H9 (cell line): Measurements from ENCODE around the gene PEAK3. TPM values are rescaled to one million over a fixed set of nuclear protein-coding genes. Genes with fewer than 3 reads are reported as not detected.

Experiments used
- DNase-seq: peaks from one replicate; pipeline ENCODE4 v3.0.0-alpha.2; 2017
- H2AFZ ChIP-seq: one replicate; pipeline ENCODE4 v1.6.1; 2013; ENCODE audit warnings: mild to moderate bottlenecking, low read length, control low read depth, moderate library complexity
- H2AK5ac ChIP-seq: 2 replicates; pipeline ENCODE4 v1.6.1; 2013; ENCODE audit warnings: low read length, control low read depth, mixed read lengths; ENCODE audit not compliant: insufficient read length
- H2BK120ac ChIP-seq: one replicate; pipeline ENCODE4 v1.6.1; 2013; ENCODE audit warnings: low read depth, mild to moderate bottlenecking, low read length, control low read depth, inconsistent platforms; ENCODE audit not compliant: poor library complexity, severe bottlenecking
- H2BK12ac ChIP-seq: 2 replicates; pipeline ENCODE4 v1.6.1; 2013; ENCODE audit warnings: low read length, control low read depth, mixed read lengths, low read depth; ENCODE audit not compliant: insufficient read length
- H2BK15ac ChIP-seq: 2 replicates; pipeline ENCODE4 v1.6.1; 2013; ENCODE audit warnings: low read depth, low read length, control low read depth
- H2BK20ac ChIP-seq: one replicate; pipeline ENCODE4 v1.6.1; 2013; ENCODE audit warnings: low read depth, mild to moderate bottlenecking, low read length, control low read depth, inconsistent platforms; ENCODE audit not compliant: poor library complexity, severe bottlenecking
- H2BK5ac ChIP-seq: 2 replicates; pipeline ENCODE4 v1.6.1; 2013; ENCODE audit warnings: low read length, control low read depth, mixed read lengths; ENCODE audit not compliant: insufficient read length
- H3K14ac ChIP-seq: 2 replicates; pipeline ENCODE4 v1.6.1; 2013; ENCODE audit warnings: low read length, control low read depth; ENCODE audit not compliant: insufficient read depth
- H3K18ac ChIP-seq: 2 replicates; pipeline ENCODE4 v1.6.1; 2013; ENCODE audit warnings: low read depth, mild to moderate bottlenecking, mixed read lengths, low read length, control low read depth; ENCODE audit not compliant: insufficient read length
- H3K23ac ChIP-seq: 2 replicates; pipeline ENCODE4 v1.6.1; 2013; ENCODE audit warnings: low read length, control low read depth, mixed read lengths, low read depth; ENCODE audit not compliant: insufficient read length
- H3K23me2 ChIP-seq: 2 replicates; pipeline ENCODE4 v1.6.1; 2013; ENCODE audit warnings: low read depth, mild to moderate bottlenecking, mixed read lengths, low read length, control low read depth; ENCODE audit not compliant: insufficient read length, poor library complexity, severe bottlenecking
- H3K27ac ChIP-seq: 2 replicates; pipeline ENCODE4 v1.5.1; 2013; ENCODE audit warnings: low read length, control low read depth, mixed read lengths, low read depth; ENCODE audit not compliant: insufficient read length
- H3K27me3 ChIP-seq: 2 replicates; pipeline ENCODE4 v1.6.1; 2013; ENCODE audit warnings: low read length, control low read depth, inconsistent platforms; ENCODE audit not compliant: insufficient read depth
- H3K4ac ChIP-seq: 2 replicates; pipeline ENCODE4 v1.6.1; 2013; ENCODE audit warnings: low read depth, mild to moderate bottlenecking, control low read depth, inconsistent platforms, low read length, moderate library complexity
- H3K4me1 ChIP-seq: 2 replicates; pipeline ENCODE4 v1.6.1; 2013; ENCODE audit warnings: low read length, control low read depth, inconsistent platforms; ENCODE audit not compliant: insufficient read depth
- H3K4me2 ChIP-seq: 2 replicates; pipeline ENCODE4 v1.6.1; 2013; ENCODE audit warnings: low read length, control low read depth, mixed read lengths; ENCODE audit not compliant: insufficient read length, insufficient read depth
- H3K56ac ChIP-seq: 2 replicates; pipeline ENCODE4 v1.6.1; 2013; ENCODE audit warnings: low read depth, mild to moderate bottlenecking, mixed read lengths, low read length, control low read depth; ENCODE audit not compliant: insufficient read length
- H3K79me1 ChIP-seq: 2 replicates; pipeline ENCODE4 v1.6.1; 2013; ENCODE audit warnings: low read depth, mild to moderate bottlenecking, moderate library complexity, low read length, control low read depth, inconsistent platforms; ENCODE audit not compliant: insufficient read depth, poor library complexity, severe bottlenecking
- H3K79me2 ChIP-seq: 2 replicates; pipeline ENCODE4 v1.6.1; 2013; ENCODE audit warnings: low read length, control low read depth, inconsistent platforms; ENCODE audit not compliant: insufficient read depth
- H3K9ac ChIP-seq: 2 replicates; pipeline ENCODE4 v1.6.1; 2013; ENCODE audit warnings: low read length, control low read depth, mixed read lengths; ENCODE audit not compliant: insufficient read length; ENCODE audit errors: extremely low read depth
- H3K9me3 ChIP-seq: one replicate; pipeline ENCODE4 v1.6.1; 2013; ENCODE audit warnings: low read depth, low read length, inconsistent platforms; ENCODE audit not compliant: control insufficient read depth
- H3T11ph ChIP-seq: one replicate; pipeline ENCODE4 v1.6.1; 2013; ENCODE audit warnings: mild to moderate bottlenecking, low read length, control low read depth, inconsistent platforms
- H4K20me1 ChIP-seq: one replicate; pipeline ENCODE4 v1.6.1; 2013; ENCODE audit not compliant: control insufficient read depth, insufficient read length, insufficient read depth
- H4K5ac ChIP-seq: 2 replicates; pipeline ENCODE4 v1.6.1; 2013; ENCODE audit warnings: low read depth, mild to moderate bottlenecking, mixed read lengths, low read length, control low read depth; ENCODE audit not compliant: insufficient read length
- H4K8ac ChIP-seq: replicated peaks from 2 replicates; pipeline ENCODE4 v1.6.1; 2013; ENCODE audit warnings: low read length, control low read depth, mixed read lengths, low read depth; ENCODE audit not compliant: insufficient read length
- H4K91ac ChIP-seq: 2 replicates; pipeline ENCODE4 v1.6.1; 2013; ENCODE audit warnings: low read depth, mild to moderate bottlenecking, moderate library complexity, mixed read lengths, low read length, control low read depth; ENCODE audit not compliant: insufficient read length
- H3K27ac Mint-ChIP-seq, 3 experiments: 2 replicates in 2 of 3; 3 replicates in 1 of 3; pipeline ENCODE4 v1.8.0; 2020 to 2021; ENCODE audit warnings: mixed read lengths in 3 of 3, mild to moderate bottlenecking in 1 of 3, moderate library complexity in 1 of 3
- H3K27me3 Mint-ChIP-seq: 2 replicates; pipeline ENCODE4 v1.8.0; 2021; ENCODE audit warnings: low read depth, mild to moderate bottlenecking, moderate library complexity, mixed read lengths
- H3K36me3 Mint-ChIP-seq, 3 experiments: 2 replicates in 2 of 3; 3 replicates in 1 of 3; pipeline ENCODE4 v1.8.0; 2020 to 2021; ENCODE audit warnings: low read depth in 3 of 3, mixed read lengths in 3 of 3; ENCODE audit not compliant: insufficient read depth in 1 of 3
- H3K4me1 Mint-ChIP-seq, 2 experiments: 2 replicates each; pipeline ENCODE4 v1.8.0; 2020; ENCODE audit warnings: mixed read lengths in 2 of 2
- H3K4me3 Mint-ChIP-seq, 2 experiments: 2 replicates in 1 of 2; 3 replicates in 1 of 2; pipeline ENCODE4 v1.8.0; 2020 to 2021; ENCODE audit warnings: mild to moderate bottlenecking in 2 of 2, mixed read lengths in 2 of 2, moderate library complexity in 1 of 2
- H3K9me3 Mint-ChIP-seq, 2 experiments: 2 replicates in 1 of 2; 3 replicates in 1 of 2; pipeline ENCODE4 v1.8.0; 2020; ENCODE audit warnings: mild to moderate bottlenecking in 2 of 2, mixed read lengths in 2 of 2, moderate library complexity in 1 of 2
- WGBS: extraction: QIAGEN DNeasy Blood & Tissue Kit; methylation state at CpG from one replicate; pipeline ENCODE4 v1.1.7; 2013; ENCODE audit warnings: missing lambda C conversion rate, low lambda C conversion rate, mixed read lengths; ENCODE audit not compliant: insufficient read length; ENCODE audit errors: extremely low coverage; 5-methylcytosine and 5-hydroxymethylcytosine counted together
- total RNA-seq: library from RNA; stranded (reverse); gene quantifications from 2 replicates; pipeline ENCODE4 v1.2.1, GENCODE V29; 2021
- TF ChIP-seq, protein P1 (sequence below): fragments of 200-600 bp; sonication (generic); conservative IDR thresholded peaks from 3 replicates; pipeline ENCODE4 v1.8.0; 2021; ENCODE audit warnings: antibody characterized with exemption, mild to moderate bottlenecking

Gene PEAK3
- total RNA-seq, 1 experiment from 2014 or later = not detected

- Histone ChIP-seq H3K4ac (no peak within 1 kb of the TSS), H3K18ac (no peak within 1 kb of the TSS), H2AFZ (no peak within 1 kb of the TSS), H2BK120ac (no peak within 1 kb of the TSS), H3K27ac (no peak within 1 kb of the TSS), H3K79me2 (no peaks in the 10 kb centered on the region), H3K23ac (no peak within 1 kb of the TSS), H3K23me2 (no peaks in the 10 kb centered on the region), H2BK20ac (no peak within 1 kb of the TSS), H3K9ac (no peak within 1 kb of the TSS), H3K4me1 (no peaks in the 10 kb centered on the region), H2BK12ac (no peak within 1 kb of the TSS), H3K79me1 (no peaks in the 10 kb centered on the region), H4K20me1 (no peaks in the 10 kb centered on the region), H3K14ac (no peak within 1 kb of the TSS), H3K4me2 (no peak within 1 kb of the TSS), H4K8ac (no peak within 1 kb of the TSS), H3T11ph (no peak within 1 kb of the TSS), H2BK5ac (no peak within 1 kb of the TSS), H3K56ac (no peak within 1 kb of the TSS), H4K5ac (no peak within 1 kb of the TSS), H3K27me3 (no peaks in the 10 kb centered on the region; the same call in 1 of the 2 replicates), H3K9me3 (no peaks in the 10 kb centered on the region), H2AK5ac (no peak within 1 kb of the TSS), H4K91ac (no peak within 1 kb of the TSS), H2BK15ac (no peak within 1 kb of the TSS)
- TF ChIP-seq, protein P1, sequence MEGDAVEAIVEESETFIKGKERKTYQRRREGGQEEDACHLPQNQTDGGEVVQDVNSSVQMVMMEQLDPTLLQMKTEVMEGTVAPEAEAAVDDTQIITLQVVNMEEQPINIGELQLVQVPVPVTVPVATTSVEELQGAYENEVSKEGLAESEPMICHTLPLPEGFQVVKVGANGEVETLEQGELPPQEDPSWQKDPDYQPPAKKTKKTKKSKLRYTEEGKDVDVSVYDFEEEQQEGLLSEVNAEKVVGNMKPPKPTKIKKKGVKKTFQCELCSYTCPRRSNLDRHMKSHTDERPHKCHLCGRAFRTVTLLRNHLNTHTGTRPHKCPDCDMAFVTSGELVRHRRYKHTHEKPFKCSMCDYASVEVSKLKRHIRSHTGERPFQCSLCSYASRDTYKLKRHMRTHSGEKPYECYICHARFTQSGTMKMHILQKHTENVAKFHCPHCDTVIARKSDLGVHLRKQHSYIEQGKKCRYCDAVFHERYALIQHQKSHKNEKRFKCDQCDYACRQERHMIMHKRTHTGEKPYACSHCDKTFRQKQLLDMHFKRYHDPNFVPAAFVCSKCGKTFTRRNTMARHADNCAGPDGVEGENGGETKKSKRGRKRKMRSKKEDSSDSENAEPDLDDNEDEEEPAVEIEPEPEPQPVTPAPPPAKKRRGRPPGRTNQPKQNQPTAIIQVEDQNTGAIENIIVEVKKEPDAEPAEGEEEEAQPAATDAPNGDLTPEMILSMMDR = no peak
- Mint-ChIP-seq H3K27ac (no peak within 1 kb of the TSS), H3K4me1 (peaks cover 3 to 21% of the 10 kb centered on the region in 2 experiments), H3K27me3 (peaks cover 77% of the 10 kb centered on the region), H3K9me3 (peaks cover 0 to 4% of the 10 kb centered on the region in 2 experiments; a peak in 1 of 5 replicates), H3K4me3 (peak within 1 kb of the TSS; percentile 33 to 65), H3K36me3 (peaks cover 0 to 4% (median 2%) of the 10 kb centered on the region in 3 experiments; a peak in 4 of 7 replicates)
- no peak for DNase-seq
- no CpG with 5 or more reads among the region's 63 CpGs for WGBS
Measured at GRCh38 chr19:2308114-2308556, 26.2 kb upstream of the PEAK3 start, which contains the start of gene LINGO3. Gene LINGO3, minus strand, starts transcription at chr19:2308154. Its CDS starts 16,378 bp downstream, at chr19:2291776.
